CD4-positive, alpha-beta T cell (primary cell): Measurements from ENCODE around the gene UPF2. TPM values are rescaled to one million over a fixed set of nuclear protein-coding genes. Genes with fewer than 3 reads are reported as not detected.

ENCODE experiments used
- ATAC-seq: fragments of 200-7000 bp; cut with Tn5 transposase; one replicate; pipeline ENCODE4 v1.10.0; 2022; ENCODE audit warnings: mild to moderate bottlenecking; ENCODE audit not compliant: poor library complexity
- CTCF ChIA-PET: fragments of 350-600 bp; sonication (Branson Sonifier 250); formaldehyde crosslinking; loops from one replicate; lab custom pipeline; 2021; ENCODE audit warnings: antibody characterized with exemption, inconsistent platforms; lab: Charles Lee
- POLR2A ChIA-PET: fragments of 350-600 bp; sonication (Branson Sonifier 250); formaldehyde crosslinking; loops from one replicate; lab custom pipeline; 2021; ENCODE audit warnings: antibody characterized with exemption, inconsistent platforms; lab: Charles Lee
- DNase-seq, 14 experiments: peaks; one replicate each; pipeline ENCODE4 v3.0.0-alpha.2; 2013 to 2020; ENCODE audit warnings: mixed read lengths in 2 of 14
- H3K27ac ChIP-seq, 2 donors: one replicate each; pipeline versions ENCODE4 v1.5.1 to v1.7.0; 2013; ENCODE audit warnings: low read length in 2 of 2, low read depth in 1 of 2, mild to moderate bottlenecking in 1 of 2
- H3K27me3 ChIP-seq, 2 experiments: 1 replicate in 1 of 2; 2 replicates in 1 of 2; pipeline versions ENCODE4 v1.6.1 to v1.7.0; 2013; ENCODE audit warnings: low read length in 2 of 2, control low read depth in 1 of 2, mild to moderate bottlenecking in 1 of 2, moderate library complexity in 1 of 2; ENCODE audit not compliant: insufficient read depth in 2 of 2, control insufficient read depth in 1 of 2
- H3K36me3 ChIP-seq: one replicate; pipeline ENCODE4 v1.6.1; 2013; ENCODE audit warnings: low read length, control low read depth; ENCODE audit not compliant: insufficient read depth
- H3K4me1 ChIP-seq: one replicate; pipeline ENCODE4 v1.6.1; 2013; ENCODE audit warnings: low read length, control low read depth; ENCODE audit not compliant: insufficient read depth
- H3K4me3 ChIP-seq: one replicate; pipeline ENCODE4 v1.5.1; 2013; ENCODE audit warnings: mild to moderate bottlenecking, low read length, moderate library complexity
- H3K9me3 ChIP-seq, 2 experiments: 1 replicate in 1 of 2; 2 replicates in 1 of 2; pipeline versions ENCODE4 v1.6.1 to v1.7.0; 2013; ENCODE audit warnings: low read length in 2 of 2, mild to moderate bottlenecking in 2 of 2, control low read depth in 1 of 2, moderate library complexity in 1 of 2; ENCODE audit not compliant: control insufficient read depth in 1 of 2, insufficient read depth in 1 of 2
- H3K27ac Mint-ChIP-seq: one replicate; pipeline ENCODE4 v1.8.0; 2020; ENCODE audit warnings: mixed read lengths
- H3K27me3 Mint-ChIP-seq: one replicate; pipeline ENCODE4 v1.8.0; 2021; ENCODE audit warnings: mixed read lengths
- H3K36me3 Mint-ChIP-seq: one replicate; pipeline ENCODE4 v1.8.0; 2021; ENCODE audit warnings: low read depth, mixed read lengths
- H3K4me1 Mint-ChIP-seq: one replicate; pipeline ENCODE4 v1.8.0; 2021; ENCODE audit warnings: low read depth, mixed read lengths
- H3K4me3 Mint-ChIP-seq: one replicate; pipeline ENCODE4 v1.8.0; 2020; ENCODE audit warnings: mild to moderate bottlenecking, mixed read lengths
- H3K9me3 Mint-ChIP-seq: one replicate; pipeline ENCODE4 v1.8.0; 2020; ENCODE audit warnings: mixed read lengths
- CTCF ChIP-seq: fragments of 200-600 bp; IDR thresholded peaks from one replicate; pipeline ENCODE4 v1.8.0; 2022; ENCODE audit warnings: antibody characterized with exemption, mild to moderate bottlenecking
- intact Hi-C, 2 experiments: fragments of 100-400 bp; cut with DNase I in 1 of 2; cut with micrococcal nuclease in 1 of 2; formaldehyde crosslinking; loops; one replicate each; pipeline versions ENCODE4 v1.15.1 to v1.9.0; 2023 to 2025; cut with DNase I, micrococcal nuclease
- total RNA-seq, 174 experiments: library from RNA in 2 of 174; stranded (reverse) in 2 of 174; gene quantifications; one replicate each; pipeline ENCODE4 v1.2.3 and lab custom pipeline; 2021 to 2026

The UPF2 gene
- total RNA-seq, 2 experiments from 2014 or later, result 14.5 to 15.3 TPM

GRCh38 chr10:11951695-11952094 is 90.9 kb downstream of the UPF2 start:
- Mint-ChIP-seq H3K36me3 (peaks cover 86% of the 10 kb centered on the region), H3K27ac (no peak overlapping the region), H3K27me3 (no peaks in the 10 kb centered on the region), H3K4me1 (peaks cover 7% of the 10 kb centered on the region), H3K4me3 (no peak overlapping the region), H3K9me3 (no peaks in the 10 kb centered on the region)
- no peak for ATAC-seq
- ChIA-PET CTCF (no interaction called here), POLR2A (no interaction called here)
- H3K27me3 ChIP-seq, result no peaks in the 10 kb centered on the region
- no peak overlapping the region for H3K27ac ChIP-seq
- no peak for DNase-seq
- intact Hi-C loops, result no loop called here
- H3K4me3 ChIP-seq, result no peak overlapping the region
- H3K36me3 ChIP-seq, result peaks cover 61% of the 10 kb centered on the region
- TF ChIP-seq CTCF, result no peak
- no peaks in the 10 kb centered on the region for H3K4me1 ChIP-seq
- no peaks in the 10 kb centered on the region for H3K9me3 ChIP-seq

- no peaks in the 10 kb centered on the region for H3K9me3 ChIP-seq
- CTCF ChIA-PET, result no interaction called here
- POLR2A ChIA-PET, result no interaction called here
- H3K27me3 ChIP-seq, result no peaks in the 10 kb centered on the region
- H3K4me1 ChIP-seq, result no peaks in the 10 kb centered on the region
- Mint-ChIP-seq H3K27me3 (no peaks in the 10 kb centered on the region), H3K9me3 (no peaks in the 10 kb centered on the region), H3K4me1 (peaks cover 7% of the 10 kb centered on the region), H3K27ac (no peak overlapping the region), H3K36me3 (peaks cover 78% of the 10 kb centered on the region), H3K4me3 (no peak overlapping the region)
- no peak overlapping the region for H3K27ac ChIP-seq
- ATAC-seq (no peak), DNase-seq (no peak)
- H3K36me3 ChIP-seq, result peaks cover 52% of the 10 kb centered on the region
- H3K4me3 ChIP-seq, result no peak overlapping the region
- intact Hi-C loops, result no loop called here
- no peak for TF ChIP-seq CTCF
Measured at GRCh38 chr10:11950325-11951018, 92.1 kb downstream of the UPF2 start.

- no peak for TF ChIP-seq CTCF
- Histone ChIP-seq H3K4me1 (no peaks in the 10 kb centered on the region), H3K4me3 (no peak overlapping the region), H3K27me3 (no peaks in the 10 kb centered on the region), H3K9me3 (no peaks in the 10 kb centered on the region), H3K36me3 (peaks cover 49% of the 10 kb centered on the region), H3K27ac (no peak overlapping the region)
- Mint-ChIP-seq H3K27ac (peak overlapping the region; percentile 14), H3K27me3 (no peaks in the 10 kb centered on the region), H3K36me3 (peaks cover 78% of the 10 kb centered on the region), H3K4me1 (peaks cover 7% of the 10 kb centered on the region), H3K4me3 (no peak overlapping the region), H3K9me3 (no peaks in the 10 kb centered on the region)
- ChIA-PET POLR2A (no interaction called here), CTCF (no interaction called here)
- ATAC-seq (no peak), DNase-seq (no peak)
- intact Hi-C loops, result no loop called here
Measured at GRCh38 chr10:11949152-11949551, 93.5 kb downstream of the UPF2 start.
